HL-60 (cell line): ENCODE data around the gene EVI5.

ENCODE experiments used
- DNase-seq, 2 experiments: peaks; one replicate each; pipeline ENCODE4 v3.0.0-alpha.2; 2010 to 2020; ENCODE audit warnings: low read depth in 1 of 2, low spot score in 1 of 2
- H3K27ac ChIP-seq: fragments of 250-450 bp; sonication (Bioruptor Pico); replicated peaks from 2 replicates; pipeline ENCODE4 v1.5.1; 2020; ENCODE audit warnings: mild to moderate bottlenecking, moderate library complexity
- H3K27me3 ChIP-seq: fragments of 250-450 bp; sonication (Bioruptor Pico); 2 replicates; pipeline ENCODE4 v1.5.1; 2021; ENCODE audit warnings: mild to moderate bottlenecking, moderate library complexity; ENCODE audit not compliant: insufficient read depth, poor library complexity, severe bottlenecking
- H3K4me3 ChIP-seq: replicated peaks from 2 replicates; pipeline ENCODE4 v1.5.1; 2011; ENCODE audit warnings: mild to moderate bottlenecking, control low read depth, low read length; ENCODE audit not compliant: insufficient read depth
- CTCF ChIP-seq: IDR thresholded peaks from one replicate; pipeline ENCODE4 v1.5.1; 2011; ENCODE audit warnings: low read length, control low read depth, inconsistent platforms; ENCODE audit not compliant: insufficient read depth
- GABPA ChIP-seq: IDR thresholded peaks from 2 replicates; pipeline ENCODE4 v1.6.1; 2012; ENCODE audit warnings: low read depth
- POLR2AphosphoS5 ChIP-seq: IDR thresholded peaks from 2 replicates; pipeline ENCODE4 v1.6.1; 2012; ENCODE audit warnings: low read depth
- SPI1 ChIP-seq: IDR thresholded peaks from 2 replicates; pipeline ENCODE4 v1.6.1; 2012; ENCODE audit warnings: low read depth, mild to moderate bottlenecking, borderline replicate concordance
- TF ChIP-seq, protein P1 (sequence below): IDR thresholded peaks from 2 replicates; pipeline ENCODE4 v1.6.1; 2012; ENCODE audit warnings: low read depth; ENCODE audit not compliant: insufficient replicate concordance

Gene EVI5

DNA sequence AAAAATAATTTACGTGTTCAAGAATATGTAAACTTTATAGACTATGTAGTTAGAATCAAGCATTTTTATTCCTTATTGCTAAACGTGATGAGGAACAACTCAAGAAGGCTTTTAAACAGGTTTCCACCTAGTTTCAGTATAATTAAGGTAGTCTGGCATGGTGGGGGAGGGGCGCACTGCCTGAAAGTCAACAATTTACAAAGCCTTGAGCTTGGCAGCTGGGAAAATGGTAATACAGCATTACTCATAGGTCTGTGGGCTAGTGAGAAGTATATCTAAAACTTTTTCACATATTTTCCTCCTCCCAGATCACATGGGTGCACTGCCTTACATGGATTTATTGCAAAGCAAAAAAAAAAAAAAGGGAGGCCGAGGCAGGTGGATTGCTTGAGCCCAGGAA, 75.2 kb downstream of the EVI5 start:
- TF ChIP-seq, protein P1, sequence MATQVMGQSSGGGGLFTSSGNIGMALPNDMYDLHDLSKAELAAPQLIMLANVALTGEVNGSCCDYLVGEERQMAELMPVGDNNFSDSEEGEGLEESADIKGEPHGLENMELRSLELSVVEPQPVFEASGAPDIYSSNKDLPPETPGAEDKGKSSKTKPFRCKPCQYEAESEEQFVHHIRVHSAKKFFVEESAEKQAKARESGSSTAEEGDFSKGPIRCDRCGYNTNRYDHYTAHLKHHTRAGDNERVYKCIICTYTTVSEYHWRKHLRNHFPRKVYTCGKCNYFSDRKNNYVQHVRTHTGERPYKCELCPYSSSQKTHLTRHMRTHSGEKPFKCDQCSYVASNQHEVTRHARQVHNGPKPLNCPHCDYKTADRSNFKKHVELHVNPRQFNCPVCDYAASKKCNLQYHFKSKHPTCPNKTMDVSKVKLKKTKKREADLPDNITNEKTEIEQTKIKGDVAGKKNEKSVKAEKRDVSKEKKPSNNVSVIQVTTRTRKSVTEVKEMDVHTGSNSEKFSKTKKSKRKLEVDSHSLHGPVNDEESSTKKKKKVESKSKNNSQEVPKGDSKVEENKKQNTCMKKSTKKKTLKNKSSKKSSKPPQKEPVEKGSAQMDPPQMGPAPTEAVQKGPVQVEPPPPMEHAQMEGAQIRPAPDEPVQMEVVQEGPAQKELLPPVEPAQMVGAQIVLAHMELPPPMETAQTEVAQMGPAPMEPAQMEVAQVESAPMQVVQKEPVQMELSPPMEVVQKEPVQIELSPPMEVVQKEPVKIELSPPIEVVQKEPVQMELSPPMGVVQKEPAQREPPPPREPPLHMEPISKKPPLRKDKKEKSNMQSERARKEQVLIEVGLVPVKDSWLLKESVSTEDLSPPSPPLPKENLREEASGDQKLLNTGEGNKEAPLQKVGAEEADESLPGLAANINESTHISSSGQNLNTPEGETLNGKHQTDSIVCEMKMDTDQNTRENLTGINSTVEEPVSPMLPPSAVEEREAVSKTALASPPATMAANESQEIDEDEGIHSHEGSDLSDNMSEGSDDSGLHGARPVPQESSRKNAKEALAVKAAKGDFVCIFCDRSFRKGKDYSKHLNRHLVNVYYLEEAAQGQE, result no peak
- H3K27me3 ChIP-seq, result no peaks in the 10 kb centered on the region
- no peak for DNase-seq
- no peak overlapping the region for H3K4me3 ChIP-seq
- H3K27ac ChIP-seq, result no peak overlapping the region

DNA sequence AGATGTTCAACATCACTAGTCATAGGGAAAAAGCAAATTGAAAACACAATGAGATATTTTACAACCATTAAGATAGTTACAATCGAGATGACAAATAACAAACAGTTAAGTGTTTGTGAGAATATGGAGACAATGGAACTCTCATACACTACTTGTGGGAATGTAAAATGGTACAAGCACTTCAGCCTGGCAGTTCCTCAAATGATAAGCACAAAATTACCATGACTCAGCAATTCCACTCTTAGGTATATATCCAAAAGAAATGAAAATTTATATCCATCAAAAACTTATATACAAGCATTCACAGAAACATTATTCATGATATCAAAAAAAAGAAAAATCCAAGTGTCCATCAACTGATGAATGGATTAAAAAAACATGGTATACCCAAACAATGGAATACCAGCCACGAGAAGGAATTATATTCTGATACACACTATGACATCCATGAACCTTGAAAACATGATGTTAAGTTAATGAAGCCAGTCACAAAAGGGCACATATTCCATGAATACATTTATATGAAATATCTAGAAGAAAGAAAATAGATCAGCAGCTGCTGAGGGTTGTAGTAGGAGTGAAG, 76.4 kb downstream of the EVI5 start:
- TF ChIP-seq, protein P1, result no peak
- TF ChIP-seq GABPA (no peak), SPI1 (peak; percentile 71), POLR2AphosphoS5 (no peak)
- no peak for DNase-seq
- Histone ChIP-seq H3K4me3 (no peak overlapping the region), H3K27ac (no peak overlapping the region), H3K27me3 (no peaks in the 10 kb centered on the region)

DNA sequence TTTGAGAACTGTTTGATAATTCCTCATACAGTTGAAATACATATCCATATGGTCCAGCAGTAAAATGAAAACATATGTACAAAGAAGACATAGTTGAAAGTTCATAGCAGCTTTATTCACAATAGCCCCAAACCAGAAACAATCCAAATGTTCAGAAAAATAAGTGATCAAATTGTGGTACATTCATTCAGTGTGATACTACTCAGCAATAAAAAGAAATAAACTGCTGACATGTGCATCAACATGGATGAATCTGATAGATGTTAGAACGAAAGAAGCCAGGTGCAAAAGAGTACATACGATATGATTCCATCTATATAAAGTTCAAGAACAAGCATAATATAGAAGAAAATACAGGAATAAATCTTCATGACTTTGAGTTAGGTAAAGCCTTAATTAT, 77.2 kb downstream of the EVI5 start:
- TF ChIP-seq GABPA (no peak), CTCF (no peak), POLR2AphosphoS5 (no peak), SPI1 (no peak)
- TF ChIP-seq, protein P1, result no peak
- Histone ChIP-seq H3K27ac (no peak overlapping the region), H3K27me3 (no peaks in the 10 kb centered on the region), H3K4me3 (no peak overlapping the region)
- DNase-seq, result no peak

GRCh38 chr1:92707292-92707691, 77.6 kb downstream of the EVI5 start:
- no peak for DNase-seq
- Histone ChIP-seq H3K4me3 (no peak overlapping the region), H3K27me3 (no peaks in the 10 kb centered on the region), H3K27ac (no peak overlapping the region)
- TF ChIP-seq GABPA, result no peak
- no peak for TF ChIP-seq CTCF
- no peak for TF ChIP-seq POLR2AphosphoS5
- TF ChIP-seq, protein P1, result no peak
- TF ChIP-seq SPI1, result no peak
